Measurements from ENCODE around the gene ZC2HC1B.

Gene ZC2HC1B

DNA sequence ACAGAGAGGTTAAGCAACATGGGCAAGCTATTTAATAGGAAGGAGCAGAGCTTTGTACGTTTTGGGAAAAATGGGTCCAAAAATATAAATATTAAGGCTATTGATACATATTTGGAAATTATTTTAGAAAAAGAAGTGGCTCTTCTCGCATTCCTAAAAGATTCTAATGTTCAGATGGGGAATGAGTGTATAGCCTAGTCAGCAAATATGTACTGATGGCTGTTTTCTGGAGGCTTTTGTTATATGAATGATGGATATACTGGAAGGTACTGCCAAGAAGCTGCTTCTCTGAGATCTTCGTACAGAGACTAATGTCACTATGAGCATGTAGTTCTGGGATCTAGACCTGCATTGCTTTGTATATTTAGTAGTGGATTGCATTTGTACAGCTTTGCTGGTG is 72.1 kb downstream of the ZC2HC1B start:
- no peak for DNase-seq

DNA sequence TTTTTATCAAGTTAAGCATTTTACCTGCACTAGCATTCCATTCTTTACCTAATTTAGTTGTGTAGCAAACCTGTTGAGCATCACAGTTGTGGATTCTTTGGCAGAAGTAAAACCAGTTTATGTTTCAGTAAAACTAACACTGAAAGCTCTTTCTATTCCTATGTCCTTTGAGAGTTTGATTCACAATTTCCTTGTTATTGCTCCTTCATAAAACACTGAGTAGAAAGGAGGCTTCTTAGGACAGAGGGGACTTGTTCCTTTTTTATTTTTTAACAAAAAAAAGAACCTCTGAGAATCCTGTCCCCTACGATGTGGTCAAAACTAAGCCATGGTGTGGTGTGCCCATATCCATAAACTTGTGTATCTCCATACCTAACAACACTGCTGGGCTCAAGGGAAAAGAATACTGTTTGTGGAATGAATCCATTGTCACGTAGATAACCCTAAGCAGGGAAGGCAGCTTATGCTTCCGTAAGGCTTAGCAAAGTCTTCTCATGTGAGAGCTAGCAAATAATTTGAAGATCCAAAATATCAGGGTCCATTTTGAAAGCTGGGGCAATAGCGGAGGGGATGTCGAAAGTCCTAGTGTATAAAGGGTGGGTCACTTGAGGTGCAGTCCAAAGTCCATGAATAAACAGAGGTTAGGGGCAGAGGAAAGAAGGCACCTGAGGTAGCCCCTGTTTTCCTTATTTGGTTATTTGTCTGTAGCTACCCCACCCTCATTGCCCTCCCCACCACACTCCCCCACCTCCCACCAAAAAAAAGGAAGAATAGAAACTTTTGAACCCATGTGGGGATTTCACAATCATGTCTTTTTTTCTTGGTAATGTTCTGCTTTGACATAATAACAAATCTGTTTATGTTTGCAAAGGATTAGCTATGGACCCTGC is 72.7 kb downstream of the ZC2HC1B start:
- no peak for DNase-seq

DNA sequence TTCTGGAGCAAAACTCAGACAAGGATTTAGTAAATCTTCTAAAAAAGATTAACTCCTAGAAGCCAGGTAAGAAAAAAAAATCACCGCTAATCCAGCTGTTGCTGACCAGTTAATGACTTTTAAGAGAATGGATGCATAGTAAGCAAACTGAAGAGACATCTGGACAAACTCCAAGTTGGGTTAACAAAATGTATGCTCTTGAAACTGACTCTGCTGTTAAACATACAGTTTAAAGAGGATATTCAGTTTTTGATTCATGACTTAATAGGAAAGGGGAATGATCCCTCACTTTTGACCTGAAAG is 73.3 kb downstream of the ZC2HC1B start:
- DNase-seq = no peak

DNA sequence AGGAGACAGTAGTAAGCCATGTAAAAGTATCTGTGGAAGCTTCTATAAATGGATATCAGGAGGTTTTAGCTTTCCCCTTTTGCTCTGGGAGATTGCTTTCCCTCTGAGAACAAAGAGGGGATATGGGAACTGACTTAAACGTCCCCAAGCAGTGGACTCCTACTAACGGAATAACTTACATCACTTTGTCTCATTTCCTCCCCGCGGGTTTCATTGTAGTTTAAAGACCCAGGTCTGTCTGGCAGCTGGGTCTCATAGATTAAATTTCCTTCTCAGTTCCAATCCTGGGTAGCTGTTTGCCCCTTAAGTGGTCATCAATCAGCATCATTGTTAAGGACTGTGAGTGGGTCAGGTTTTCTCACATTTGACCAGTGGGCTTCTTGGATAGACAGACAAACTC is 75.1 kb downstream of the ZC2HC1B start:
- DNase-seq = no peak

DNA sequence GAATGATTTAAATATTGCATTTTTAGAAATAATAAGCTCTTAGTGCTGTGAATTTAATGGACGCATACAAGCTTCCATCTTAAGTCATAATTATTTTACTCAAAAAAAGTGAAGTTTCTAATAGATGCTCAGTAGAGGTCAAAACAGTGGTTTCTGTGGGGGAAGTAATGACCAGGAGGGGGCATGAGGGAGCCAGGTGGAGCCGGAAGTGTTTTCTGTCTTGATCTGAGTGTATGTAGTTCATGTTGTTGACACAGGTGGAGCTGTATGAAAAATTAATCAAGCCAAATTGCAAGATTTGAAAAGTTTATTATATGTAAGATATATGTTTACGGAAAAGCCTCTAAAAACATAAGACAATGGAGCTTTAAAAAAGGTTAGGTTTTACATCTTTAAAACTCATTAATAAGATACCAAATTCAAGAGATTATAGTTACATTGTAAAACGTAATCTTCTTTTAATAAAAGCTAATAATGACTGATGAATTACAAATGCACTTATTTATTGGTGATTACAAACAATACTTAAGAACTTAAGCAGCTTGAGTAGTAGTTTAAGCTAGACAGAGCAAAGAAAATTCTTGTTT is 75.8 kb downstream of the ZC2HC1B start:
- peak in 1 of 4 experiments; percentile 21 for DNase-seq

DNA sequence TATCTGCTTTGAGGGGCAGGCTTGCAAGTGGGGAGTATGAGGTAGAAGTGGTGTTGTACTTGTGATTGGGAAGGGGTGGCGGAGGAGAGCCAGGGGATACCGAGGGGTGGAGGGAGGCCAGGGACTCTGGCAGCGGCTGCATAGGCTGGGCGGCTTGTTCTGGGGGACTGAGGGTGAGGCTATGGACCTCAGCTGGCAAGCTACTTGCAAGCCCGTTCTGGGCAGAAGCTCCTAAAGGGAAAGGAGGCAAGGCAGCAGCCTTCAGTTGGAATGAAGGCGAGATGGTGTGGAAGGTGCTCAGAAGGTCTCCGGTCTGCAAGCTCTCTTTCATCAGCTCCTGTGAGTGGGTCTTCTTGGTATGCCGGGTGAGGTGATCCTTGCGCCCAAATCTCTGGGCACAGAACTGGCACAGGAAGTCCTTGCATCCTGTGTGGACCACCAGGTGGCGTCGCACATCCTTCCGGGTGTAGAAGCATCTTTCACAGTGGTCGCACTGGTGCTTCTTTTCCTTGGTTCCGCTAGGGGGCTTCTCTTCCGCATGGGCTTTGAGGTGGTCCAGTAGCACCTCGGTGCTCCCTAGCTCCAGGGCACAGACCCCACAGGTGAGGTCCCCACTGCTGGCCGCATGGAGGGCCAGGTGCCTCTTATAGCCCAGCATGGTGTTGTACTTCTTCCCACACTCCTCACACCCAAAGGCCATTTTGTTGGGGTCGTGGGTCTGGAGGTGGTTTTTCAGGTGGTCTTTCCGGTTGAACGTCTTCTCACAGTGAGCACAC is 77.8 kb downstream of the ZC2HC1B start:
- DNase-seq = peak in 3 of 4 experiments; percentile 4 to 43 (median 23)

DNA sequence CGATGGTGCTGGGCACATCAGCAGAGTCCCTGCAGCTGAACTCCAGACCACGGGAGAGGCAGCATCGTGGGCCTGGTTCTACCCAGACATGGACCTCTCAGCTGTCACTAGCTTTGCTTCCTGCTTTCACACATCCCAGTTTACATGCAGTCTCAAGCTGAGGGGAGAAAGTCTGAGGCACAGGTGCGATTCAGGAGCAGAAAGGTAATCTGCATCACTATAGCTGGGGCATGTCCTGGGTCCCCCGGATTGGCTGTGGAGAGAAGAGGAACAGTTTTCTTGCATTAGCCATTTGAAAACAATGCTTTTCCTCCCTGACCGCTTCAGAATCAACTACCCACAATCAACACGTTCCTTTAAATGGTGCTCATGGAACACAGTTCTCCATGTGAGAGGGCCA is 83.9 kb downstream of the ZC2HC1B start:
- no peak for DNase-seq

DNA sequence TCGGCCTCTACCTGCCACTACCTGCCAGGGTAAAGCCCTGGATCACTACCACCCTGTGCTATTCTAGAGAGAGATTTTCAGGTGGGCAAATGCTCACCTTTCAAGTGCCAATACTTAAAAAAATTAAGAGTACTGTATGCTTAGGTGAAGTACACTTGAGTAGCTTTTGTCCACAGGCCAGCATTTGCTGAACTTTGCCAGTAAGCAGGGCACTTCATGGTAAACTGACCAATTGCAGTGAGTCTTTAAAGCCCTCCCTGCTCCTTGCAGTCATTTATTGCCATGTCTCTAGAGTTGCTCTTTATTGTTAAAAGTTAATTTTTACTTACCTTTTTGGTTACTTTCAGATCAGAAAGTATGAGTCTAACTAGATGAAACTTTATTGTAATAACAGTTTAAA is 85.3 kb downstream of the ZC2HC1B start:
- DNase-seq = no peak

DNA sequence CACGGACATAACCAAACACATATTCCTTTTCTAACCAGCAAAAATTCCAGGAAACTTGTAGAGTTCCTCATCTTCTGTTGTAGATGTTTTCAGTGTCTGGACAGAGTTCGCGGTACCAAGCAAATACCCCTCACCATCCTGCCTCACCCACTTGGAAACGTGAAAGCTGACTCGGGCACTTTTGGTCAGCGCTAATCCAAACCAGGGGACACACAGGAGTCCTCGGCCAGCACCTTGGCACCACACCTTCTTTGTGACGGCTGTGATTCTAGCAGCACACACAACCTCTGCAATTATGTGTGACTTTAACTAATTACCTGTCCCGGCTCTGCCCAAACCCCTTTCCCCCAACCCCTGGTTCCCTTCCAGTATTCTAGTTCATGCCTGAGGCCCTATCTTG is 85.7 kb downstream of the ZC2HC1B start:
- DNase-seq = no peak

DNA sequence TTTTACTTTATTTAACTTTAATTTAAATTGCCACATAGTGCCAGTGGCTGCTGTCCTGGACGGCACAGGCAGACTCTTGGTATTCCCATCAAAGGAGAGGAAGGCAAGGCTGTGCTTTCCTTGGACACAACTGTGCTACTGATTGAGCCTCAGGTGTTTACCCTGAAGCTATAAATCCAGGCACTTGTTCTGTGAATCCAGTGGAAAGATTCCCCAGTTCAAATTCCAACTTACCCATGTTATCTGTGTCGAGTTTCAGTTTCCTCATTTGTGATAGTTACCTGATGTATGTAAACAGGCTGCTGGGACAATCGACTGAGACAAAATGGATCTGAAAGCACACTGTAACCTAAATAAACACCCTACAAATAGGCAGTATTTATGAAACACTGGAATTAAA is 86.6 kb downstream of the ZC2HC1B start:
- no peak for DNase-seq

DNA sequence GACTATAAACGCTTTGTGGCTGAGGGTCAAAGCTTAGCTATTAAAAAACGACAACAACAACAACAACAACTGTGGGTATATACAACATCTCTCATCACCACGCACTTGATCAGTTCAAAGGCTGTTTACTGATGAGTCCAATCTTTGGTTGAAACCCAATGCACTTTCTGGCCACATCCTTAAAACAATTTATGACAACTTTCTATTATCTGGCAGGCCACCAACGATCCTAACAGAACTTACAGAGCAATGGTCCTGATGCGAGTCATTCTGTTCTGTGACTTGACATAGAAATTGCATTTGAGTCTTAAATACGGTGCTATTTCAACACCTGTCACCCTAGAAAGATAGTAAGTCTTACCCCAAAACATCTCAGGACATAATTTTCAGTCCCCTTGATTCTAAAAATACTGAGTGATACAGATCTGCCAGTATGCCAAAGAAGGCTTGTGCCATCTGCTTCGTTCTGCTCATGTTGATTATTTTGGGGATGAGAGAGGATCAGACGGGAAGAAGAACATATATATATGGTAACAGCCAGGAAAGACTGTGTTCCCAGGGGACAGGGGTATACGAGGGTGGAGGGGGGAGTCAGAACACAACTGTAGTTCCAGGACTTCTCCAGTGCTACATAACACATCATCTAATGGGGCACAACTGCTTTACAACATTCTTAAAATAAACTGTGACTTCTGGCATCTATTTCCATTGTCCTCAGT is 87.9 kb downstream of the ZC2HC1B start:
- DNase-seq = no peak

DNA sequence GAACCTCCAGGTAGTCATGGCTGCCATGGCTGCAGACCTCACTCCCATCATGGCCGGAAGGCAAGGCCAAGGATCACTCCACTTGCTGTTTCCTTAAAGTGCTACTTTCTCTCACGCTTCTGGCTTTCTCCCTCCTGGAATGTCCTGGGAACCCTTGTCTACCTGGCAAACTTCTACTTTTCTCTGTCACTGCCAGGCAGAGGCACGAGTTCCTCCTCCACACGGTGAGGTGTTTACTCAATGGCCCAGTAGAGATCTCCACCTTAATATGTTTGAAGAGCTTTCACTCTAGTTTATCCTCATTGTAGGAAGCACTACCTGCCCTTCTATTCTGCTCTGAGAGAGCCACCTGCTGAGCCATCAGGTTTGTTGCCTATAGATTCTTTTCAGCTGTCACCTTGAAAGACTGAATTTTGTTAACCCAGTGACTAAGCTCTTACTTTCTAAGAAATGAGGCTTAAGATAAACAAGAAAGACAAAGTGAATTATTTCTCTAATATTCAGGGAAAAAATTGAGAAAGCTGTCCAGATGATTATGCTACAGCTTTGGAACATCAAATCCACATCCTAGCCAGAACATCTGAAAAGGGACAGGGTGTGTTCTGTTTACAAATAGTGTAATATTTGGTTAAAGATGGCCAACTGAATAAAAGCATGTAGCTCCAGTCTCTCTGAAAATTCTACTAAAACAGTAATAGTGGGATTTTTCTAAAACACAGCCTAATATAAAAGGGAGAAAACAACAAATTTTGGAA is 88.8 kb downstream of the ZC2HC1B start:
- DNase-seq = no peak

DNA sequence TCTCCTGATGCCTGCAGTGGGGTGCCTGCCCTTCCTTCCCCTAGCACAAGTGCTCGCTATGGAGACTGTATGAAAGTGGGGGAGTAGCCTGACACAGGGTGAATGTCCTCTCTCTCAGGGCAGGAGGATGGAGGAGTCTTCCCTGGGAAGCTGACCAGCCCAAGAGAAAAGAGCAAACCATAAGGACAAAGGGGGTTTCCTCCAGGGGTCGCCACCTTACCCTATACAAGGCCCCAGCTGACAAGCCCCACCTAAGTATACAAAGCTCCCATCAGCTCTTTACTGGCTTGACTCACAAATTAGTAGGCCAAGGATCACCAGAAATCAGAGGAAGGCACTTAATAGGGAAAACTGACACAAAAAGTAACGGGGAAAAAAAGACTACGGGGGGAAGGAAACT is 89.6 kb downstream of the ZC2HC1B start:
- DNase-seq = no peak

DNA sequence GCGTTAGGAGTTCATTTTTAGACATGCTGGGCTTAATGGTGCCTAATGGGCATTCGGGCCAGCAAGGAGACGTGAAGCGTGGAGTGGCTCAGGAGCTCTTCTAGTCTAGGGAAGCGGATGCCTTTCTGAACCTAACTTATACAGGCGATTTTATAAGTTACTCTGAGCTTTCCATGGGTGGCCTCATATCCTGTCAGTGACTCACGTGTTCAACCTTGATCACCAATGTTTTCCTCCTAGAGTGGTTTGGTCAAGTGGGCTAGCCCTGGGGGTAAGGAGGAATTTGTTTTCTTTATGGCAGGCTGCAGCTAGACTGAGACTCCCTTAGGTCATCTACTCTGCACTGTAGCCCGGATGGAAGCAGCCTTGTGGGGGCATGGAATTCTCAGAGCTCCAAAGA is 91.7 kb downstream of the ZC2HC1B start:
- no peak for DNase-seq

DNA sequence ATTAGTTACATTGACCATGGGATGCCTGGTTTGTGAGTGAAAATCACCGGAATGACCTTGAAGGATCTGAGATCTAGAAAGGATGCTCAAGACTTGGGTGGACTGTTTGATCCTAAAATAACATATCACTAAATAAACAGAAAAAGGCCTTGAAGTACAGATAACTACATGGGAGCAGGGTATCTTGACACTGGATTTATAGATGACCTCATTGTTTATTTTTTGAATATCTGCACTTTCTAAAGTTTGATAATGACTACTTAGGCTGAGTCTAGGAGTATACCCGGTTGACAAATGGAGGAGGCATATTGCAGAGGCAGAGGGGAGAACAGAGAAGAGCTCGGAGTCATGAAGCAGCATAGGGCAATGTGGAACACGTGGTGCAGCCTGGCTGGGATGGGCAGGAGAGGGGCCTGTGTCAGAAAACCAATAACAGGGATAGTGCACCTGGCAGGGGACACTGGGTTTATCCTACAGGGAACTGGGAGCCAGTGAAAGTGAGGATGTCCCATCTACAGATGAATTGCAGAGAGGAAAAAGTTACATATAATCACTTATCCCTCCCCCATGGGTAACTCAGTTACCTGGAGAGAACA is 93.5 kb downstream of the ZC2HC1B start:
- DNase-seq = no peak

DNA sequence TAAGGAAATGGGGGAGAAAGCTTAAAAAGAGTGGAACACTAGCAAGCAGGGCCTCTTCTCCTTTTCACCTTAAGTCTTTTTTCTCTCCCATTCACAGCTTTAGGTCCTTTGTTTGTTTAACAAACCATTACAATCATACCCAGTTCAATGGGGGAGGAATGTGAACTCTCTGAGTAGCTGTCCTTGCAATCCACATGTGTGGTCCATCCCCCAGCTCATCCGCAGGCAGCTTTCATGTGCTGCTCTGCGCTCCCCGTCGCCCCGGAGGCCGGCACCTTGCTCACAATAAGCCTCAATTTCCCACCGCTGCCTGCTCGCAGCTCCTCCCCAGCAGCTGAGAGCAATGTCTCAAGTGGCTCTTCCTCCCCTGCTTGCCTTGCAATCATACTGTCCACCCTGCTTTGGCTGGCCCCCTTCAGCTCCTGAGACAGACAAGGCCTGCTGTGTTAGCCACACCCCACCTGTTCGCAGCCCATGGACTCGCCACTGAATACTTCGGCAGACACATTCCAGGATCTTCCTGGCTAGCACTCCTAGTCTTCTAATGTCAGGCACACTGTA is 94.6 kb downstream of the ZC2HC1B start:
- DNase-seq = no peak

DNA sequence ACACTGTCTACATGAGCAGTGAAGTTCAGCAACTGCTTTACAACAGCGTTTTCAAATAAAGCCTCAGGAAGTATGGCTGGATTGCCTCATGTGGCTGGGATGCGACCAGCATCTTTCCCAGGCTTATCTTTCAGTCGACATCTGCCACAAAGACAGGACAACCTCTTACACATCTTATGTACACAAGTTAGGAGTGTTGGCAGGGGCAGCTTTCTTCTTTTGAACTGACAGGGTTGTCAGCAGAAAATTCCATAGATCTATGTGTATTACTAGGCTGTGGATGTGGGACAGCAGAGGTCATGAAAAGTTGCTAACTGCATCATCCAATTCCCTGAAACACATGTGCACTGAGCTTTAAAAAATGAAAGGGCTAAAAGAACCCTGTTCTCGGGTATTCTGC is 95.7 kb downstream of the ZC2HC1B start:
- DNase-seq = no peak

DNA sequence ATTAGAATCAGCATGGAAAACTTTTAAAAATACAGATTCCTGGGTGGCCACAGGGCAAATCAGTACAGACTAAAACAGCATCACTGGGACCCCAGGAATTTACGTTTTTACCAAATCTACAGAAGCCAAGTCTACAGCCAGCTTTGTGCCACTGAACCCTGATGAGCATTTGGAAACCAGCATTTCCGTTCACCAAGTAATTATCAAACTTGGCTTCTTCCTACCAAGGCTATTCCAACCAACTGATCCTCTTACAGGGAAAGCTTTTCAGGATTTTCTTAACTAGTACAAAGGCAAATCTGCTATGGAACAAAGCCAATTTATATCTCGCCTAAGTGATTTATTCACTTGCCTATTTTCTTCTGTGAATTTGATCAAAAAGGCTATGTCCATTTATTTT is 96.8 kb downstream of the ZC2HC1B start:
- DNase-seq = no peak

DNA sequence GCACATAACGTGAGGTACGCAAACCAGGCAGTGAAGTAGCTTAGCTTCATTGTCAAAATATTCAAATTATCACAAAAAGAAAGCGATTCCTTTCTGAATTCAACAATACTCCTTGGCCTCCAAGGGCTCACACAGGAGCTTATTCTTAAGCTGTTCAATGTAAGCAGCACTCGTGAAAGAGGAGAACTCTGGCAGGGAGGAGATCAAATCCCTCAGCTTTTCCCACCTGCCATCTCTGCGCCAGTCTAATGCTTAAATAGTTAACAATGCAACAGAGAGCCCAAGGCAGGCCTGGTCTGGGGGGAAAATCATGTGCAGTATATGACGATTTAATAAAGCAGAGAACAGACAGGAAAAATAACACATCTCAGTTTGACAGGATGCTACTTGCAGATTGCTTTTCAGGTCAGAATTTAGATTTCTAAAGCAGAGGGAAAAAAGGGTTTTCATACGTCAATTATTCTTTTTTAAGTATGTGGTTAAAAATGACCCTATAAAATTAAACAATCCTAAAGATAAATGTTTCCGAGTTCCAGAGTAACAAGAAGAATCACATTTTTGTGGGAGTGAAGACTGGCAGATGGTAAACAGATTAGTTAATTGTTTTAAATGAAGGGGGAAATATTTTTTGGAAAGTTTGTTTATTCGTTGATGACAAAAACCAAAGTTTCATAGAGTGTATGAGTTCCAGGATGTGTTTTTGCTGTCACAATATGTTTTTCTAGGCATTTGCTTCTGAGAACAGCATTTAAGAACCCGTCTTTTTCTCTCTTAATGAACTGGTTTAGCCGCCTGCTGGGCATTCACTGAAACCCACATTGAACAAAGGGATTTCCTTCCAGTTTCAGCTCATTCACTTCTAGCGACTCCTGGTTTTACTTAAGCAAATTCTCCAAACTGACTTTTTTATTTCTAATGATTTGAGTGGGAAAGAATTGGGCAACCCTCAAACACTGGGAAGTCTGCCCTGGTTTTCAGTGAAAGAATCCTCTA is 97.9 kb downstream of the ZC2HC1B start:
- DNase-seq = no peak

DNA sequence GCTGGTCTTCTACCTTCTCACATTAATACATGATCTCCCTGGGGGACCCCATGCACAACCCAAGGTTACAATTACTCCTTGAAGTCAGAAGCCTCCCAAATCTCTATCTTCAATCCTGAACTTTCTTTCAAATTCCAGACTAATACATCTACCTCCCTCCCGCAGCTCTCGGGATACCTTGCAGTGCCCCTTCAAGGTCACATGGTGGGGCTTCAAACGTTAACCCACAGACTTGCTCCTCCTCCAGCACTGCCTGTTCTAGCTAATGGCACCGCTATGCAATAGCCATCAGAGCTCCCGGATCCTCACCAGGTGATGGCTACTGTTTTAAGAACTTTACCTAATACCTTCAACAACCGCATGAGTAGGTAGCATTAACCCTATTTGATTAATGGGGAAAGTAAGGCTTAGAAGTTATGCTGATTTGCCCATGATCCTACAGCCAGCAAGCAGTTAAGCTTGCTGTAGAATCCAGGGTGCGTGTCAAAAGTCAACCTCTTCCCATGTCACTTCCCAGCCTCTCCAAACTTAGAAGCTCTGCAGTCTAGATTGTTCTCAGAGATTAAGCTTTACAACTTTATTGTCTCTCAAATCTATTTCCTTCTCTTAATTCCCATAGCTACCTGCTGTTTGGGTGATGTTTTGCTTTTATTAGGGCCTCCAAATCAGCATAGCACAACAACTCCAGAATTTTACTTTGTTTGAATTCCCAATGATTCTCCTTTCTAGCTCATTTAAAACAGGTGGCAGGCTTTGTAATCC is 99.1 kb downstream of the ZC2HC1B start:
- no peak for DNase-seq

All from activated naive CD4-positive, alpha-beta T cell (primary cell).